Endothelial cell of umbilical vein (primary cell): ENCODE results near the gene AGO4. TPM values are rescaled to one million over a fixed set of nuclear protein-coding genes. Genes with fewer than 3 reads are reported as not detected.

Experiments
- BruUV-seq: library from RNA; stranded (reverse); fragments of 400-500 nt; replicated peaks from 2 replicates; lab custom pipeline; 2021; lab: Mats Ljungman, UMichigan
- CTCF ChIA-PET: fragments of 300-600, 350-600 bp; sonication (Branson Sonifier 250); formaldehyde crosslinking; loops from one replicate; lab custom pipeline; 2021; ENCODE audit warnings: antibody characterized with exemption, inconsistent platforms; lab: Charles Lee
- POLR2A ChIA-PET: fragments of 300-600, 350-600 bp; sonication (Branson Sonifier 250); formaldehyde crosslinking; loops from one replicate; lab custom pipeline; 2021; ENCODE audit warnings: antibody characterized with exemption, inconsistent platforms; lab: Charles Lee
- DNase-seq: peaks from one replicate; pipeline ENCODE4 v3.0.0-alpha.2; 2011; ENCODE audit warnings: low read depth, low spot score
- FAIRE-seq: peaks from 2 replicates; lab custom pipeline; 2011; peaks lifted over from hg19 to GRCh38; lab: Jason Lieb, UNC
- H2AFZ ChIP-seq: 2 replicates; pipeline ENCODE4 v1.6.0; 2012; ENCODE audit warnings: low read depth, low read length, control low read depth, inconsistent platforms
- H3K27ac ChIP-seq: 2 replicates; pipeline ENCODE4 v1.5.1; 2011; ENCODE audit warnings: low read depth, mild to moderate bottlenecking, control low read depth, low read length, moderate library complexity; ENCODE audit not compliant: insufficient read depth
- H3K27me3 ChIP-seq, 2 experiments: 2 replicates each; pipeline versions ENCODE4 v1.6.0 to v1.6.1; 2011; ENCODE audit warnings: low read length in 2 of 2, mixed read lengths in 1 of 2; ENCODE audit not compliant: control insufficient read depth in 2 of 2, insufficient read depth in 2 of 2
- H3K36me3 ChIP-seq, 2 experiments: 2 replicates in 1 of 2; 3 replicates in 1 of 2; pipeline ENCODE4 v1.5.1; 2011; ENCODE audit warnings: low read length in 2 of 2, mild to moderate bottlenecking in 1 of 2, moderate library complexity in 1 of 2; ENCODE audit not compliant: control insufficient read depth in 2 of 2, insufficient read depth in 2 of 2; ENCODE audit errors: extremely low read depth in 1 of 2
- H3K4me1 ChIP-seq: 3 replicates; pipeline ENCODE4 v1.5.1; 2011; ENCODE audit warnings: mild to moderate bottlenecking, low read length; ENCODE audit not compliant: control insufficient read depth, insufficient read depth; ENCODE audit errors: extremely low read depth
- H3K4me2 ChIP-seq: 2 replicates; pipeline ENCODE4 v1.6.1; 2011; ENCODE audit warnings: low read length, control low read depth, mixed read lengths; ENCODE audit not compliant: insufficient read depth
- H3K4me3 ChIP-seq, 3 experiments: fragments of 200-600 bp in 1 of 3; sonication (generic), shearing (Covaris generic) in 1 of 3; replicated peaks in 1 of 3; 2 replicates each; pipeline ENCODE4 v1.5.1; 2011 to 2016; ENCODE audit warnings: control low read depth in 3 of 3, low read length in 3 of 3, mild to moderate bottlenecking in 2 of 3, inconsistent platforms in 1 of 3, low read depth in 1 of 3, moderate library complexity in 1 of 3; ENCODE audit not compliant: insufficient read depth in 1 of 3
- H3K79me2 ChIP-seq: 2 replicates; pipeline ENCODE4 v1.6.0; 2012; ENCODE audit warnings: low read length, inconsistent platforms; ENCODE audit not compliant: control insufficient read depth, insufficient read depth
- H3K9ac ChIP-seq: replicated peaks from 2 replicates; pipeline ENCODE3; 2011; ENCODE audit warnings: low read length, control low read depth; ENCODE audit not compliant: insufficient read depth; ENCODE audit errors: extremely low read depth
- H3K9me1 ChIP-seq: replicated peaks from 3 replicates; pipeline ENCODE4 v1.6.0; 2011; ENCODE audit warnings: mild to moderate bottlenecking, low read length; ENCODE audit not compliant: control insufficient read depth, insufficient read depth; ENCODE audit errors: extremely low read depth
- H3K9me3 ChIP-seq: replicated peaks from 2 replicates; pipeline ENCODE4 v1.5.1; 2012; ENCODE audit warnings: low read length, inconsistent platforms; ENCODE audit not compliant: control insufficient read depth, insufficient read depth
- H4K20me1 ChIP-seq: replicated peaks from 2 replicates; pipeline ENCODE3; 2011; ENCODE audit warnings: mild to moderate bottlenecking, low read length; ENCODE audit not compliant: control insufficient read depth, insufficient read depth; ENCODE audit errors: extremely low read depth
- EZH2 ChIP-seq: IDR thresholded peaks from 2 replicates; pipeline ENCODE4 v1.6.1; 2012; ENCODE audit warnings: borderline replicate concordance, low read depth, mild to moderate bottlenecking, moderate library complexity, low read length, inconsistent platforms; ENCODE audit not compliant: severe bottlenecking
- GATA2 ChIP-seq: IDR thresholded peaks from 2 replicates; pipeline ENCODE4 v1.7.0; 2011; ENCODE audit warnings: low read depth, mild to moderate bottlenecking, moderate library complexity, mixed read lengths, low read length; ENCODE audit not compliant: insufficient read length, insufficient read depth
- POLR2A ChIP-seq: IDR thresholded peaks from 2 replicates; pipeline ENCODE4 v1.6.1; 2012; ENCODE audit warnings: low read depth, mild to moderate bottlenecking, control low read depth, low read length
- POLR2AphosphoS5 ChIP-seq: IDR thresholded peaks from 2 replicates; pipeline ENCODE4 v1.6.1; 2012; ENCODE audit warnings: low read depth, mild to moderate bottlenecking, control low read depth, low read length, moderate library complexity; ENCODE audit not compliant: insufficient read depth
- dilution Hi-C: fragments of 300-500 bp; cut with MboI; formaldehyde crosslinking; loops from one replicate; pipeline ENCODE4 v1.15.0; 2019; ENCODE audit warnings: low sequenced_read_pairs; ENCODE audit not compliant: extremely low pct_ligation_motif_present
- intact Hi-C: fragments of 100-400 bp; cut with micrococcal nuclease; formaldehyde crosslinking; loops from one replicate; pipeline ENCODE4 v1.10.0; 2022
- polyA plus RNA-seq, 4 experiments: library from polyadenylated mRNA; depleted of rRNA in 3 of 4; stranded (reverse) in 3 of 4; unstranded in 1 of 4; fragments of >200 nt; gene quantifications; 2 replicates each; pipeline versions ENCODE4 v1.2.1 to v1.2.3, GENCODE V29; 2011 to 2012; ENCODE audit warnings: missing spikeins in 1 of 4
- total RNA-seq: library from RNA; stranded (reverse); gene quantifications from 2 replicates; pipeline ENCODE4 v1.2.3, GENCODE V29; 2021
- TF ChIP-seq, protein P1 (sequence below), 2 donors: IDR thresholded peaks; 1 replicate in 1 of 2; 2 replicates in 1 of 2; pipeline ENCODE4 v1.5.1; 2011; ENCODE audit warnings: low read length in 2 of 2, mild to moderate bottlenecking in 2 of 2, moderate library complexity in 2 of 2, control low read depth in 1 of 2, inconsistent platforms in 1 of 2, low read depth in 1 of 2; ENCODE audit not compliant: insufficient read depth in 1 of 2; ENCODE audit errors: extremely low read depth in 1 of 2

AGO4 gene
- total and polyA plus RNA-seq, 2 donors (not counting 3 experiments of a cell fraction or from before 2014, with no cell fraction given) = 11.1 to 19.8 TPM

GRCh38 chr1:35882586-35882944, 74.7 kb downstream of the AGO4 start:
- POLR2A ChIA-PET = no interaction called here
- FAIRE-seq = no peak

DNA sequence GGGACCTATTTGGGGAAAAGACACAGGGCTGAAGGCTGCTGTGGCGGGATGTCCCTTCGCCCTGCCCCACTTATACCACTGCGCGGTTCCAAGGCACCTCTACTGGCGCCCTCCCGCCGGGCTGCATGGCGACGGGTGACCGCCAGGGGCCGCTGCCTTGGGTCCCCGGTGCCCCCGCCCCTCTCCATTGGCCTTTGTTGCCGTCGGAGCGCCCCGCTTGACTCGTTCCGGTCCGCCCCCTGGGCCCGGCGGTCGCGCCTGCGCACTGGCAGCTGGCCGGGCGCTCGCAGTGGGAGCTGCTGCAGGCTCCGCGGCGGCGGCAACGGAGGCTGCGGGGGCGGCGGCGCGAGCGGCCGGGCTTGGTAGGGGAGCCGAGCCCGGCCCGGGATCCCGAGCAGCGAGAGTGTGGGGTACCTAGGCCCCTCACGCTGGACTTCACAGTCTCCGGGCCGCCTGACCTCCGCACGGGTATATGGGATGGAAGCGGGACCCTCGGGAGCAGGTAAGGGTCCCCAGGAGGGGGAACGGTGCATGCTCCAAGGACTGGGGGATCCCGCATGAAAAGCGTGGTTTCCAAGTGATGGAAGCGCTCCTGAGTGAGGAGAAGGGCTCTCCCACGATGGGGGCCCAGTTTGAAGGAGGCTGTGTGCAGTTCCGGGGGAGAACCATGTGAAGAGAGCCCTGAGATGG, 75.3 kb downstream of the AGO4 start, which contains the start of gene AGO1:
TSS of gene AGO1 (plus strand) at position 265 of the 690 bp plus-strand sequence. CDS start at position 478, 213 bp downstream.
- ChIA-PET POLR2A (no interaction called here), CTCF (interaction anchor here (0.6 to 1.7 kb wide), 18 partner anchors 8 to 333 kb away, joined by 3 to 12 read pairs (median 4); partner anchors contain the start of genes AGO3 and TEKT2)
- no peak within 1 kb of the TSS for H3K27ac ChIP-seq
- H3K9me1 ChIP-seq = no peaks in the 10 kb centered on the region
- H3K4me2 ChIP-seq = peak within 1 kb of the TSS; percentile 89
- H3K4me1 ChIP-seq = peaks cover 17% of the 10 kb centered on the region
- FAIRE-seq = peak; percentile 92
- H4K20me1 ChIP-seq = no peaks in the 10 kb centered on the region
- no peak for TF ChIP-seq GATA2
- TF ChIP-seq POLR2AphosphoS5 = peak; percentile 68
- no peak for TF ChIP-seq EZH2
- TF ChIP-seq, protein P1, sequence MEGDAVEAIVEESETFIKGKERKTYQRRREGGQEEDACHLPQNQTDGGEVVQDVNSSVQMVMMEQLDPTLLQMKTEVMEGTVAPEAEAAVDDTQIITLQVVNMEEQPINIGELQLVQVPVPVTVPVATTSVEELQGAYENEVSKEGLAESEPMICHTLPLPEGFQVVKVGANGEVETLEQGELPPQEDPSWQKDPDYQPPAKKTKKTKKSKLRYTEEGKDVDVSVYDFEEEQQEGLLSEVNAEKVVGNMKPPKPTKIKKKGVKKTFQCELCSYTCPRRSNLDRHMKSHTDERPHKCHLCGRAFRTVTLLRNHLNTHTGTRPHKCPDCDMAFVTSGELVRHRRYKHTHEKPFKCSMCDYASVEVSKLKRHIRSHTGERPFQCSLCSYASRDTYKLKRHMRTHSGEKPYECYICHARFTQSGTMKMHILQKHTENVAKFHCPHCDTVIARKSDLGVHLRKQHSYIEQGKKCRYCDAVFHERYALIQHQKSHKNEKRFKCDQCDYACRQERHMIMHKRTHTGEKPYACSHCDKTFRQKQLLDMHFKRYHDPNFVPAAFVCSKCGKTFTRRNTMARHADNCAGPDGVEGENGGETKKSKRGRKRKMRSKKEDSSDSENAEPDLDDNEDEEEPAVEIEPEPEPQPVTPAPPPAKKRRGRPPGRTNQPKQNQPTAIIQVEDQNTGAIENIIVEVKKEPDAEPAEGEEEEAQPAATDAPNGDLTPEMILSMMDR (IDR thresholded peaks at IDR 0.05; ENCODE audit: extremely low read depth in 1 of 2, insufficient read depth in 1 of 2, low read depth in 1 of 2, low read length in 2 of 2) = peak; percentile 98 to 99
- peak; percentile 92 for TF ChIP-seq POLR2A
- peaks cover 16% of the 10 kb centered on the region for H3K79me2 ChIP-seq
- no peaks in the 10 kb centered on the region for H3K27me3 ChIP-seq
- H3K9ac ChIP-seq = peak within 1 kb of the TSS; percentile 86
- DNase-seq = peak; percentile 94
- BruUV-seq = no TSS peak
- peak within 1 kb of the TSS; percentile 71 to 100 (median 88) for H3K4me3 ChIP-seq
- intact Hi-C loops = loop anchor here (1.0 kb wide), 2 partner anchors 47 to 205 kb away; partner anchors contain the start of gene ADPRS
- H3K9me3 ChIP-seq = no peaks in the 10 kb centered on the region
- peak within 1 kb of the TSS; percentile 67 for H2AFZ ChIP-seq
- dilution Hi-C loops = no loop called here
- no peaks in the 10 kb centered on the region for H3K36me3 ChIP-seq

More at GRCh38 chr1:35882586-35882944, 74.7 kb downstream of the AGO4 start:
- H3K4me3 ChIP-seq = no peak overlapping the region
- CTCF ChIA-PET = interaction anchor here (0.9 to 2.2 kb wide), 6 partner anchors 11 to 333 kb away, joined by 3 to 9 read pairs (median 6); partner anchors contain the start of genes AGO3 and TEKT2
- H3K79me2 ChIP-seq = peaks cover 16% of the 10 kb centered on the region
- TF ChIP-seq, protein P1 (IDR thresholded peaks at IDR 0.05; ENCODE audit: extremely low read depth in 1 of 2, insufficient read depth in 1 of 2, low read depth in 1 of 2, low read length in 2 of 2) = no peak
- no peaks in the 10 kb centered on the region for H3K9me3 ChIP-seq
- DNase-seq = no peak
- BruUV-seq = no TSS peak
- H4K20me1 ChIP-seq = no peaks in the 10 kb centered on the region
- H3K4me2 ChIP-seq = no peak overlapping the region
- no peak overlapping the region for H3K27ac ChIP-seq
- intact Hi-C loops (no loop called here), dilution Hi-C loops (no loop called here)
- H3K9me1 ChIP-seq = no peaks in the 10 kb centered on the region
- H3K9ac ChIP-seq = no peak overlapping the region
- peak overlapping the region; percentile 66 for H2AFZ ChIP-seq
- H3K4me1 ChIP-seq = peaks cover 17% of the 10 kb centered on the region
- H3K36me3 ChIP-seq = no peaks in the 10 kb centered on the region
- H3K27me3 ChIP-seq = no peaks in the 10 kb centered on the region
